ENCODE measurements around the gene ACTL10.

- no peak for TF ChIP-seq CTCF (IDR thresholded peaks at IDR 0.05; ENCODE audit: low read depth, low read length)
- no peak for TF ChIP-seq POLR2A (IDR thresholded peaks at IDR 0.05; ENCODE audit: extremely low read depth, insufficient read length)
- TF ChIP-seq MAX (IDR thresholded peaks at IDR 0.05; ENCODE audit: low read depth, low read length) = no peak
Observed at GRCh38 chr20:33709398-33709797, 42.7 kb downstream of the ACTL10 start.

Measured in NB4 (cell line).